RWPE2 (cell line): ENCODE results near the gene PCK1.
A peak's percentile ranks its signal among the peaks of the same experiment; 100 is the strongest.

Experiments
- ATAC-seq: fragments of 200-7000 bp; cut with Tn5 transposase; 3 replicates; pipeline ENCODE4 v1.9.1; 2021; ENCODE audit warnings: low read depth
- DNase-seq: peaks from one replicate; pipeline ENCODE4 v3.0.0-alpha.2; 2020; ENCODE audit warnings: low spot score
- H3K27ac ChIP-seq: fragments of 450-650 bp; 2 replicates; pipeline ENCODE4 v1.5.1; 2017; ENCODE audit warnings: mild to moderate bottlenecking; ENCODE audit not compliant: poor library complexity, severe bottlenecking
- H3K27me3 ChIP-seq: fragments of 250-450 bp; sonication (Bioruptor Pico); 2 replicates; pipeline ENCODE4 v1.5.1; 2021; ENCODE audit warnings: mild to moderate bottlenecking, moderate library complexity; ENCODE audit not compliant: insufficient read depth, poor library complexity, severe bottlenecking
- H3K36me3 ChIP-seq: fragments of 250-450 bp; sonication (Bioruptor Pico); 2 replicates; pipeline ENCODE4 v1.5.1; 2020; ENCODE audit warnings: low read depth, mild to moderate bottlenecking, moderate library complexity
- H3K4me1 ChIP-seq: fragments of 250-450 bp; sonication (Bioruptor Pico); 2 replicates; pipeline ENCODE4 v1.5.1; 2021; ENCODE audit warnings: mild to moderate bottlenecking, moderate library complexity; ENCODE audit not compliant: insufficient read depth, poor library complexity, severe bottlenecking
- H3K4me3 ChIP-seq: fragments of 250-450 bp; sonication (Bioruptor Pico); 2 replicates; pipeline ENCODE4 v1.5.1; 2021; ENCODE audit warnings: mild to moderate bottlenecking, moderate library complexity; ENCODE audit not compliant: severe bottlenecking
- H3K9me3 ChIP-seq: fragments of 250-450 bp; sonication (Bioruptor Pico); 2 replicates; pipeline ENCODE4 v1.5.1; 2021; ENCODE audit warnings: mild to moderate bottlenecking, moderate library complexity; ENCODE audit not compliant: severe bottlenecking
- TF ChIP-seq, protein P1 (sequence below): fragments of 450-650 bp; IDR thresholded peaks from one replicate; pipeline ENCODE4 v1.5.1; 2017; ENCODE audit warnings: mild to moderate bottlenecking, moderate library complexity; ENCODE audit not compliant: poor library complexity, severe bottlenecking

The PCK1 gene

DNA sequence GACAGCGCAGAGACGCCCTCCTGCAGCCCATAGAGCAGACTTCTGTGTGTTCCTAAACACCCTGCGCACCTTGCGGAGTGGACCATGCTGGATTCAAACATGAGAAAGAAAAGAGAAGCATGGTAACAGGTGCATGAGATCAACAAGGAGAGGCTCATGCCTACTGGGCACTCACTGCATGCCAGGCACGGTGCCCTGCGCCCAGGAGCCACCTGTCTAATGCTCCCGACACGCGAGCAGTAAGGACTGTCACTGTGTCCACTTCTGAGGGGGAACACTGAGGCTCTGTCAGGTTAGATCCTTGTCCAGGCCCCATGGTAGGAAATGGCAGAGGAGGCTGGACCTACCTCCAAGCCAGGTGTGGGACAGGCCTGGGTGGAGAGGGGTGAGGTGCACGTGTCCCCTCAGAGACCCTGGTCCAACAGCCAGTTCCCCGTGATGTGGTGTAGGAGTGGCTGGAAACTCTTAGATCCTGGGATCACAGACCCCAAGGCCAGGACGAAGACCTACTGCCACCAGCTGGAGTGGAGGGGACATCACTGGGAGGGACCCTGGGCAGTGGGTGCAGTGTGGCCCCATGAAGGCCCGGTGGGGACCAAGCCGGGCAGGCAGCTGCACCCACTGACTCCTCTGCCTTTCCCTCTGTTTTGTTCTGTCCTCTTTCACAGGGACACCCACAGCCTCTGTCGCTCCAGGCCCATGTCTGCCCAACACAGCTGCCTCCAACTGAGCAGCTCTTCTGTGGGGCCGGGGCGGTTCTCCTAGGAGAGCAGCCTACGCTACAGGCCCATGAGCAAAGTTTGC, 29.8 kb downstream of the PCK1 start:
- H3K9me3 ChIP-seq, result no peaks in the 10 kb centered on the region
- H3K36me3 ChIP-seq, result no peaks in the 10 kb centered on the region
- no peak for ATAC-seq
- H3K27me3 ChIP-seq, result peaks cover 17% of the 10 kb centered on the region
- peak; percentile 80 for DNase-seq
- H3K27ac ChIP-seq, result no peak overlapping the region
- TF ChIP-seq, protein P1, sequence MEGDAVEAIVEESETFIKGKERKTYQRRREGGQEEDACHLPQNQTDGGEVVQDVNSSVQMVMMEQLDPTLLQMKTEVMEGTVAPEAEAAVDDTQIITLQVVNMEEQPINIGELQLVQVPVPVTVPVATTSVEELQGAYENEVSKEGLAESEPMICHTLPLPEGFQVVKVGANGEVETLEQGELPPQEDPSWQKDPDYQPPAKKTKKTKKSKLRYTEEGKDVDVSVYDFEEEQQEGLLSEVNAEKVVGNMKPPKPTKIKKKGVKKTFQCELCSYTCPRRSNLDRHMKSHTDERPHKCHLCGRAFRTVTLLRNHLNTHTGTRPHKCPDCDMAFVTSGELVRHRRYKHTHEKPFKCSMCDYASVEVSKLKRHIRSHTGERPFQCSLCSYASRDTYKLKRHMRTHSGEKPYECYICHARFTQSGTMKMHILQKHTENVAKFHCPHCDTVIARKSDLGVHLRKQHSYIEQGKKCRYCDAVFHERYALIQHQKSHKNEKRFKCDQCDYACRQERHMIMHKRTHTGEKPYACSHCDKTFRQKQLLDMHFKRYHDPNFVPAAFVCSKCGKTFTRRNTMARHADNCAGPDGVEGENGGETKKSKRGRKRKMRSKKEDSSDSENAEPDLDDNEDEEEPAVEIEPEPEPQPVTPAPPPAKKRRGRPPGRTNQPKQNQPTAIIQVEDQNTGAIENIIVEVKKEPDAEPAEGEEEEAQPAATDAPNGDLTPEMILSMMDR, result no peak
- no peaks in the 10 kb centered on the region for H3K4me1 ChIP-seq
- no peak overlapping the region for H3K4me3 ChIP-seq

DNA sequence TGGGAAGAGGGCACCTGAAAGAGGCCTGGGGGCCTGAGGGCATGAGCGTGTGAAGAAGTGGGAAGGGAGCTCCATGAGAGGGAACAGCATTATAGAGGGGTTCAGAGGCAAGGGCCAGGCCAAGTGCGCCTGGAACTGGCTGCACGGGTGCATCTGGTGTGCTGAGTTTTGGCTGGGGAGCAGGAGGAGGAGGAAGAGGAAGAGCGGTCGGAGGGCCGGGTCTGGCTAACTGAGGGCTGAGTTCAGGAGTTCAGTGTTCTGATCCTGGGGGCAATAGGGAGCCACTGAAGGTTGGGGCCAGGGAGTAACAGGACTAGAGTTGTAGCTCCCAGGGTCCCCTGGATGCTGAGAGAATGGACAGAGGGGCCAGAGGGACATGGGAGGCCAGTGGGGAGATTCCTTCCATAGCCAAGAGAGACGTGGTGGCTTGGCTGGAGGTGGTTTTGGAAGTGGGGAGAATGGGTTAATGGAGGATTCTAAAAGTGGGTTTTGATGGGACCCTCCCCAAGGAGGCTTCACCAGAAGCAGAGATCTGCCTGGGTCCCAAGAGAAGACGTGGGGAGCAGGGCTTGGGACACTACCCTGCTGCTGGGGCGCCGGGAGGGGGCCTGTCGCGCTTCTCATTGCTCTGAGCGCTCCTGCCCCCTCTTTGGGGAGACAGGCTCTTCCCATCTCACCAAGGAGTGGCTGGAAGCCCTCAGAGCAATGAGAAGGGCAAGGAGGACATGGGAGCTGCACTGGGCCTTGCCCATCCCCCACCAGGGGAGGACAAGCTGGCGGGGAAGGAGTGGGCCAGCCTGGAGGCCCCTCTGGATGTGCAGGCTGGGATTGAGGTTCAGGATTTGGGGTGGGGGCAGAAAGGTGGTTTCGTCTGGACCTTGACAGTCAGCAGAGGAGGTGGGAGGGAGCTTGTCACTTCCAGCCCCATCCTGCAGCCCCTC, 30.6 kb downstream of the PCK1 start:
- H3K36me3 ChIP-seq, result no peaks in the 10 kb centered on the region
- TF ChIP-seq, protein P1, result no peak
- no peaks in the 10 kb centered on the region for H3K4me1 ChIP-seq
- no peak overlapping the region for H3K27ac ChIP-seq
- H3K9me3 ChIP-seq, result no peaks in the 10 kb centered on the region
- peak; percentile 72 for DNase-seq
- ATAC-seq, result no peak
- H3K4me3 ChIP-seq, result no peak overlapping the region
- H3K27me3 ChIP-seq, result peaks cover 15% of the 10 kb centered on the region

- ATAC-seq (no peak), DNase-seq (peak; percentile 80)
- no peaks in the 10 kb centered on the region for H3K4me1 ChIP-seq
- H3K36me3 ChIP-seq, result no peaks in the 10 kb centered on the region
- peaks cover 6% of the 10 kb centered on the region for H3K27me3 ChIP-seq
- TF ChIP-seq, protein P1, result no peak
- H3K27ac ChIP-seq, result no peak overlapping the region
- H3K4me3 ChIP-seq, result no peak overlapping the region
- H3K9me3 ChIP-seq, result no peaks in the 10 kb centered on the region
Measured at GRCh38 chr20:57592263-57593092, 31.6 kb downstream of the PCK1 start.

DNA sequence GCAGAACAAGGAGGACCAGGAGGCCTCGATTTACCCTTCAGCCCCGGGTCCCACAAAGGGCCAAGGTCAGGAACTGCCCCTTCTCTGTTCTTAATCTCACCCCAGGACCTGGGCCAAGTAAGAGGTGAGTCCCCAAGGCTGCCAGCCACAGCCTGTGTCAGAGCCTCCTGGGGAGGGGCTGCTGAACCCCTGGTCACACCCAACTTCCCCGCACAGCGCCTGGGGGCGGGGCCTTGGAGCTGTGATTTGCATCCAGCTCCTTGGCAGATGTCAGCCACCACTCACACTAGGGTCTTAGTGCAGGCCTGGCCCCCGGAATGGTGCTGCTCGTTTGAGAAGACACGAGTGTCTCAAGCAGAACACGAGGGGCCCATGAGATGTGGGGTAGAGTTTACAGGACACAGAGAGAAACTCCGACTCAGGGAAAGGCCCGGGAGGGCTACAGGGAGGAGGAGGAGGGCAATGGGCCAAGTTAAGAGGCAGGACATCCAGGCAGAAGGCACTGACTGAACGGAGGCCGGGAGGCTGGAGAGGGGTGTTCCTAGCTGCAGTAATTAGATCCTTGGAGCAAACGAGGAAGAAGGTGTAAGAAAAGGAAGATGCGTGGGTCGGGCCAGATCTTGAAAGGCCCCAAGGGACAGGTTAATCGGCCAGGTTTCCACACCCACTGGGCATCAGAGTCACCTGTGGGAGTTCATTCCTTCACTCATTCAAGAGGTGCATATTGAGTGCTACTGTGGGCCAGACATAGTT, 32.4 kb downstream of the PCK1 start:
- TF ChIP-seq, protein P1, result no peak

More for the DNA sequence above, 32.4 kb downstream of the PCK1 start:
- no peaks in the 10 kb centered on the region for H3K36me3 ChIP-seq
- DNase-seq (peak; percentile 85), ATAC-seq (no peak)
- H3K27ac ChIP-seq, result no peak overlapping the region
- H3K4me1 ChIP-seq, result no peaks in the 10 kb centered on the region
- H3K27me3 ChIP-seq, result no peaks in the 10 kb centered on the region
- H3K9me3 ChIP-seq, result no peaks in the 10 kb centered on the region
- no peak overlapping the region for H3K4me3 ChIP-seq
